Inflammatory macrophage treated with lipopolysaccharide for 4 hours (primary cell): ENCODE measurements around the gene CDH15.

Source experiments
- DNase-seq: peaks from one replicate; pipeline ENCODE4 v3.0.0-alpha.2; 2020

CDH15 gene

GRCh38 chr16:89200850-89201411, 29.4 kb downstream of the CDH15 start:
- no peak for DNase-seq

GRCh38 chr16:89201439-89202377, 30.2 kb downstream of the CDH15 start:
- peak; percentile 71 for DNase-seq

GRCh38 chr16:89202422-89203215, 31.1 kb downstream of the CDH15 start:
- DNase-seq, result no peak

DNA sequence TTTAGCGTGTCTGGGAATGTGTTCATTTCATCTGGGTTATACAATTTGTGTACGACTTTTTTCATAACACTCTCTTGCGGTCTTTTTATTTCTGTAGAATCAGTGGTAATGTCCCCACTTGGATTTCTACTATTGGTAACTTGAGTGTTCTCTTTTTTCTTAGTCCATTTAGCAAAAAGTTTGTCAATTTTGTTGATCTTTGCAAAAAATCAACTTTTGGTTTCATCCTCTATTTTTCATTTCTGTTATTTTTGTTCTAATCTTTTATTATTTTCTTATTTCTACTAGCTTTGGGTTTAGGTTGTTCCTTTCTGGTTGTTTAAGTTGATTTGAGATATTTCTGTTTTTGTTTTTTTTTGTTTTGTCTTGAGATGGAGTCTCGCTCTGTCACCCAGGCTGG, 36.4 kb downstream of the CDH15 start:
- no peak for DNase-seq

GRCh38 chr16:89209522-89210044, 38.0 kb downstream of the CDH15 start:
- no peak for DNase-seq

GRCh38 chr16:89210165-89210903, 38.8 kb downstream of the CDH15 start:
- DNase-seq, result no peak

- DNase-seq, result no peak
Measured at GRCh38 chr16:89210904-89211515, 39.5 kb downstream of the CDH15 start.

GRCh38 chr16:89216315-89217137, 45.0 kb downstream of the CDH15 start:
- DNase-seq, result peak; percentile 78

DNA sequence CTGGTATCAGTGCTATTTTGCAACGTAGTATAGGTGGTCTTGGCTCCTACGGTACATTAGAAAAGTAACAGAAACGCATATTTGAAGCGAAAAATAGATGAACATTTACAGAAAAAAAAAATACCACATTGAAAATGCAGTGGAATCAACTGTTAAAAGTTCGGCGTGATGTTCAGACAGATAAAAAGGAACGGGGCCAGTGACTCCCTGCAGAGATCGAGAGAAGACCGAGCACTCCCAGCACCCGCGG, 45.5 kb downstream of the CDH15 start:
- DNase-seq, result no peak

GRCh38 chr16:89217388-89218191, 46.0 kb downstream of the CDH15 start, which contains the start of gene ZNF778:
Gene ZNF778, plus strand, starts transcription at chr16:89217703. Its CDS starts 3,425 bp downstream, at chr16:89221128.
- peak; percentile 90 for DNase-seq

- no peak for DNase-seq
Measured at GRCh38 chr16:89219365-89219764, 47.8 kb downstream of the CDH15 start.

DNA sequence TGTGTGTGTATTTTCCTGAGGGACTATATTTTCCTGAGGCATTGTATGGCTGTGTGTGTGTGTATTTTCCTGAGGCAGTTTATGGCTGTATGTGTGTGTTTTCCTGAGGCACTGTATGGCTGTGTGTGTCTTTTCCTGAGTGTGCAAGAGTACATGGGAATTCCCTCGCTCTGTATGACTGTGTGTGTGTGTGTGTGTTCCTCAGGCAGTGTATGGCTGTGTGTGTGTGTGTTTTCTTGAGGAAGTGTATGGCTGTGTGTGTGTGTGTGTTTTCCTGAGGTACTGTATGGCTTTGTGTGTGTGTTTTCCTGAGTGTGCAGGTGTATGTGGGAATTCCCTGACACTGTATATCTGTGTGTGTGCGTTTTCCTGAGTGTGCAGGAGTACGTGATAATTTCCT, 50.1 kb downstream of the CDH15 start:
- no peak for DNase-seq

DNA sequence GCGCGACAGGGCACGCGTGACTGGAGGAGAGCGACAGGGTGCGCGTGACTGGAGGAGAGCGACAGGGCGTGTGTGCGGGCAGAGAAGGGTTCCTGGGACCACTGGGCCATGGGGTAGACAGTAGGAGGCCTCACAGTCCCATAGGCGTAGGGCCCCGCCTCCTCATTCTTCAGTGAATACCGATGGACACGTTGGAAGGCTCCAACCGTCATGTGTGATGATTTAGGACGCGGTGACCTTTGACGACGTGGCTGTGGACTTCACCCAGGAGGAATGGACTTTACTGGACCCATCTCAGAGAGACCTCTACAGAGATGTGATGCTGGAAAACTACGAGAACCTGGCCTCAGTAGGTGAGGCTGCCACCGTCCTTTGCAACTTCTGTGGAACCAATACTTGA, 51.4 kb downstream of the CDH15 start:
- DNase-seq, result no peak

GRCh38 chr16:89224665-89225064, 53.1 kb downstream of the CDH15 start:
- DNase-seq, result no peak

GRCh38 chr16:89230255-89230654, 58.7 kb downstream of the CDH15 start:
- DNase-seq, result no peak

DNA sequence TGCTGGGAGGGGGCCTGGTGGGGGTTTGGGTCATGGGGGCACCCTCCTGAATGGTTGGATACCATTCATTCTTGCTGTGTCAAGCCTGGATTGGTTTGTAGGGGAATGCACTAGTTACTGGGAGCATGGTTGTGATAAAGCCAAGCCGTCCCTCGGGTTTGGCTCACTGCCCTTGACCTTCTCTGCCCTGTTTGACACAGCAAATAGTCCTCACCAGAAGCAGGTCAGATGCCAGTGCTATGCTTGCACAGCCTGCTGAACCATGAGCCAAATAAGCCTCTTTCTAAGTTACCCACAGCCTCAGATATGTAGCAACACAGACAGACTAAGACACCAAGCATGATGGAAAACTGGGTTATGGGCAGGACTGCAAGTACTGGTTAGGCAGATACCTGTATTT, 60.6 kb downstream of the CDH15 start:
- DNase-seq, result no peak

DNA sequence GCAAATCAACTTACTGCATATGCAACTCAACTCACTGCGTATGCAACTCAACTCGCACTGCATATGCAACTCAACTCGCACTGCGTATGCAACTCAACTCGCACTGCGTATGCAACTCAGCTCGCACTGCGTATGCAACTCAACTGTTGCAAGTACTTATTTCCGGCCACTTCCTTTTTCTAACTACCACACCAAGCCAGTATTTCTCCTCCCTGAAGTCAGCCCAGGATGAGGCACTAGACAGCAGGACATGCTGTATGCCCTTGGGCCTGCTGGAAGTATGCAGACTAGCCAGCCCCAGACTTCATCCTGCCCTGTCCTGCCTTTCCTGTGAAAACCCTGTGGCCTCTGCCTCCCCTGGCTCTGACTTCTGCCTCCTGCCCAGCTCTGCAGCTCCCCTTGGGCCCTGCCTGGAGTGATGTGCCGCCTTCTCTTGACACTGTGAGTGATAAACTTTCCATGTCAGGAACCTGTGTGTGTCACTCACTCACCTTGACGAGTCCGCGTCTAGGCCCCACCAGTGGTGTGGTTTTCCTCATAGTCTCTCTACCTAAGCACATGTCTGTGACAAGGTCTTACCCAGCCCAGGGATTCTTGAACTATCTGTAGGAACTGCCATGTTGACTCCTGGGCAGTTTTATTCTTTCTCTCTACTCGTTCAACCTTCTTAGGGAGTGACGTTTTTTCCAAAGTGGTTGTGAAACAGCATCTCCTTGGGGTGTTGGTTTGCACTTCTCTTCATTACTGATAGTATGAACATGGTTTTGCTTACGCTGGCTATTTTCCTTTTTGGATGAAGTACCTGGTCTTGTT, 62.3 kb downstream of the CDH15 start:
- peak; percentile 50 for DNase-seq

DNA sequence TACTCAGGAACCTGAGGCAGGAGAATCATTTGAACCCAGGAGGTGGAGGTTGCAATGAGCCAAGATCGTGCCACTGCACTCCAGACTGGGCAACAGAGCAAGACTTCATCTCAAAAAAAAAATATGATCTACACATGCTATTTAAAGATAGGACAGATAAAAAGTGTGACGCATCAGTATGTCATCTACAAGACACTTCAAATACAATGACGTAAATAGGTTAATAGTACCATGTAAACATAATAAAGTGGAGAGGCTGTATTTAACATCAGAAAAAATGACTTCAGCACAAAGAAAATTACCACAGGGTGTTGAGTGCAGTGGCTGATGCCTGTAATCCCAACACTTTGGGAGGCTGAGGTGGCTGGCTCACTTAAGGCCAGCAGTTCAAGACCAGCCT, 66.2 kb downstream of the CDH15 start:
- no peak for DNase-seq

DNA sequence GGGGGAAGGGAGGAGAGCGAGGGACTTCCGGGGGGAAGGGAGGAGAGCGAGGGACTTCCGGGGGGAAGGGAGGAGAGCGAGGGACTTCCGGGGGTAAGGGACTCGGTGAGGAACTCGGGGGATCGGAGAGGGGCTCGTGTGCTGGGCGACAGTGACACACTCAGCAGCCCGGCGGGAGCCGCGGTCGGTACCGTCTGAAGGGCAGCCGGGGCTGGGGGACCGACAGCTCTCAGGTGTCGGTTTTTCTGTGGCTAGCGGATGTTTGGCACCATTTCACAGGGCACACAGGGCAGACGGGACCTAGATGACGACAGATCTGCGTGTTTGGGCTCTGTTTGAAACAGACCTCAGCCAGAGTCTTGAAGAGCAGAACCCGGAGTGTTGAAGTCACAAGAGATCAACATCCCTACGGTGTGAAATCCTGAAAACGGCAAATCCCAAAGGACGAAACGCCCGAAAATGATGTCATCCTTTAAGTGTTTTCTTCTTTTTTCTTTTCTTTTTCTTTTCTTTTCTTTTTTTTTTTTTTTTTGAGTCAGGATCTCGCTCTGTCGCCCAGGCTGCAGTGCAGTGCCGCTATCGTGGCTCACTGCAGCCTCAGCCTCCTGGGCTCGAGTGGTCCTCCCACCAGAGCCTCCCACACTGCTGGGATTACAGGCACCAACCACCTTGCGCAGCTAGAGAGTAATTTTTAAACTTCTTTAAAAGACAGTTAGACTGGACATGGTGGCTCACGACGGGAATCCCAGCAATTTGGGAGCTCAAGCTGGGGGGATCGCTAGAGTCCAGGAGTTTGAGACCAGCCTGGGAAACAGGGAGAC, 69.8 kb downstream of the CDH15 start:
- DNase-seq, result peak; percentile 60
